Suprapubic skin (tissue), 4 donors: ENCODE data around the gene HSD11B2. TPM values are rescaled to one million over a fixed set of nuclear protein-coding genes. Genes with fewer than 3 reads are reported as not detected.
A peak's percentile ranks its signal among the peaks of the same experiment; 100 is the strongest.

Experiments used
- DNase-seq, 2 donors: peaks; one replicate each; pipeline ENCODE4 v3.0.0-alpha.2; 2019; ENCODE audit warnings: low spot score in 2 of 2
- H3K27ac ChIP-seq: fragments of 200-600 bp; sonication (generic); one replicate; pipeline ENCODE4 v1.5.1; 2019
- H3K27me3 ChIP-seq: fragments of 200-600 bp; sonication (generic); one replicate; pipeline ENCODE4 v1.5.1; 2019
- H3K36me3 ChIP-seq: fragments of 200-600 bp; sonication (generic); one replicate; pipeline ENCODE4 v1.5.1; 2019
- H3K4me1 ChIP-seq: fragments of 200-600 bp; sonication (generic); one replicate; pipeline ENCODE4 v1.5.1; 2019
- H3K4me3 ChIP-seq: fragments of 200-600 bp; sonication (generic); one replicate; pipeline ENCODE4 v1.5.1; 2019; ENCODE audit warnings: mild to moderate bottlenecking
- H3K9me3 ChIP-seq: fragments of 200-600 bp; sonication (generic); one replicate; pipeline ENCODE4 v1.5.1; 2019
- EP300 ChIP-seq: sonication (generic); formaldehyde crosslinking; IDR thresholded peaks from one replicate; pipeline ENCODE4 v1.6.1; 2017; ENCODE audit warnings: antibody characterized with exemption
- POLR2A ChIP-seq, 2 donors: fragments of 450-650 bp; IDR thresholded peaks; one replicate each; pipeline ENCODE4 v1.6.1; 2017; ENCODE audit warnings: antibody characterized with exemption in 2 of 2, mild to moderate bottlenecking in 2 of 2, moderate library complexity in 2 of 2
- POLR2AphosphoS5 ChIP-seq, 3 donors: sonication (generic); formaldehyde crosslinking; IDR thresholded peaks; one replicate each; pipeline ENCODE4 v1.6.1; 2017; ENCODE audit warnings: antibody characterized with exemption in 3 of 3
- WGBS: methylation state at CpG from one replicate; pipeline ENCODE4 v1.1.5; 2018; 5-methylcytosine and 5-hydroxymethylcytosine counted together
- total RNA-seq, 4 donors: library from RNA; depleted of rRNA; stranded (reverse); fragments of >200 nt; gene quantifications; one replicate each; pipeline ENCODE4 v1.1.0, GENCODE V29; 2016
- TF ChIP-seq, protein P1 (sequence below), 2 donors: fragments of 200-600 bp in 1 of 2; fragments of 450-650 bp in 1 of 2; sonication (generic) in 1 of 2; IDR thresholded peaks; one replicate each; pipeline ENCODE4 v1.5.1; 2016 to 2019; ENCODE audit warnings: antibody characterized with exemption in 2 of 2, mild to moderate bottlenecking in 1 of 2, moderate library complexity in 1 of 2

The HSD11B2 gene
- total RNA-seq, 4 donors from 2014 or later, result 45.6 to 164 (median 69.1) TPM

DNA sequence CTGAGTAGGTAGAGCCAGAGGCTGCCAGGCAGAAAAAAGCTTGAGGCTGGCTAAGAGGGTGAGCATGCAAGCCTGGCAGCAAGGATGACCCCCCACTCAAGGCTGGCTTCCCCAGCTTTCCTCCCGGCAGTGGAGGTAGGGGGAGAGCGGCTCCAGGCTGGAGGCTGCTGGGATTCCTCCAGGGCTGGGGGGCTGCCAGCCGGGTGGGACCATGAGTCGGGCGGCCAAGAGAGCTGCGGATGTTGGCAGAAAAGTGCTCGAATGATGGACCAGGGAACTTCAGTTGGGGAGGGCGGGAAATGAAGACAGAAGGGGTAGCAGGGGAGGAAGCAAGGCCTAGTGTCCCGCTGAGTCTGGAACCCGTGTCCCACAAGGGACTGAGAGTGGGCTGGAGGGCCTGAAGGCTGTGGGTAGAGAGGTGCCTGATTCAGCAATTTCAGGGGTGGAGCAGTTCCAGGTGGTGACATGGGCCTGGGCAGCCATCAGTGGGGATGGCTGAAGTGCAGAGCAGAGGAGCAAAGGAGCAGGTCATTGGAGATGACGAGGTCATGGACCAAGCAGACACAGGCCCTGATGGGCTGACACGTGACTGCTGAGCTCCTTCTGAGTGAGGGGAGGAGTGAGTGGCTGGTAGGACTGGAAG lies 20.3 kb downstream of the HSD11B2 start:
- DNase-seq, result no peak
- H3K27me3 ChIP-seq, result no peaks in the 10 kb centered on the region
- no peak overlapping the region for H3K4me3 ChIP-seq
- peaks cover 59% of the 10 kb centered on the region for H3K36me3 ChIP-seq
- H3K9me3 ChIP-seq, result no peaks in the 10 kb centered on the region
- no peak for TF ChIP-seq POLR2A (IDR thresholded peaks at IDR 0.05)
- no peak for TF ChIP-seq POLR2AphosphoS5 (IDR thresholded peaks at IDR 0.05)
- TF ChIP-seq, protein P1, sequence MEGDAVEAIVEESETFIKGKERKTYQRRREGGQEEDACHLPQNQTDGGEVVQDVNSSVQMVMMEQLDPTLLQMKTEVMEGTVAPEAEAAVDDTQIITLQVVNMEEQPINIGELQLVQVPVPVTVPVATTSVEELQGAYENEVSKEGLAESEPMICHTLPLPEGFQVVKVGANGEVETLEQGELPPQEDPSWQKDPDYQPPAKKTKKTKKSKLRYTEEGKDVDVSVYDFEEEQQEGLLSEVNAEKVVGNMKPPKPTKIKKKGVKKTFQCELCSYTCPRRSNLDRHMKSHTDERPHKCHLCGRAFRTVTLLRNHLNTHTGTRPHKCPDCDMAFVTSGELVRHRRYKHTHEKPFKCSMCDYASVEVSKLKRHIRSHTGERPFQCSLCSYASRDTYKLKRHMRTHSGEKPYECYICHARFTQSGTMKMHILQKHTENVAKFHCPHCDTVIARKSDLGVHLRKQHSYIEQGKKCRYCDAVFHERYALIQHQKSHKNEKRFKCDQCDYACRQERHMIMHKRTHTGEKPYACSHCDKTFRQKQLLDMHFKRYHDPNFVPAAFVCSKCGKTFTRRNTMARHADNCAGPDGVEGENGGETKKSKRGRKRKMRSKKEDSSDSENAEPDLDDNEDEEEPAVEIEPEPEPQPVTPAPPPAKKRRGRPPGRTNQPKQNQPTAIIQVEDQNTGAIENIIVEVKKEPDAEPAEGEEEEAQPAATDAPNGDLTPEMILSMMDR (IDR thresholded peaks at IDR 0.05), result no peak
- TF ChIP-seq EP300, result no peak
- 77% methylated on average over 12 of the region's 12 CpGs for WGBS
- peak overlapping the region; percentile 32 for H3K27ac ChIP-seq
- H3K4me1 ChIP-seq, result peaks cover 53% of the 10 kb centered on the region

DNA sequence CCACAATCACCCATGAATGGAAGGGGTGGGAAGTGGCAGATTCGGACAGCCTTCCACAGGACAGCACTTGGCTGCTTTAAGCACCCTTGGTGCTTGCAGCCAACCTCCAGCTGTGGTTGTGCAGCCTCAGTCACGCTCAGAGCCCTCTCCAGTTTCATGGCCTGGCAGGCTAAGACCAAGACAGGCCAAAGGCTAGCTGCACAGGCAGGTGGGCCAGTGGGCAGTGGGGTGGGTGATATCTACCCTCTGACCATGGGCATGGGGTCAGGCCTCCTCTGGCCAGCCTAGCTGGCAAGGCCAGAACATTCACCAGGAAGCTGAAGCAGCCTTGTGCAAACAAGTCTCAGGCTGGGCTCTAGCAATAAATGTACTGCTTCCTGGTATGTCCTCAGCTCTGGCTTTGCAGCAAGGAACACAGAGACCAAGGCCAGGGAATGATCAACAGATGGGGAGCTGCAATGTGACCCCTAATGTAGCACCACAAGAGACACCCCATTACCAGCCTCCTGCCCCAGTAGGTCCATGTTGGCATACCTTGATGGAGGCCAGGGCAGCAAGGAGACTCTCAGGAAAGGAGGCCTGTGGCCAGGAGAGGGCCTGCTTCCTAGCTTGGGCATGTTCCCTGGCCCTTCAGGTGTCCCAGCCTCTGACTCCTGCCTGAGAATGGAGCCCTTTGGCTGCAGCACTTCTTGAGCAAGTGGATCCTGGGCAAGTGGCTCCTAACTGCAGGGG lies 20.9 kb downstream of the HSD11B2 start:
- no peak for DNase-seq
- peaks cover 53% of the 10 kb centered on the region for H3K4me1 ChIP-seq
- H3K36me3 ChIP-seq, result peaks cover 58% of the 10 kb centered on the region
- peak overlapping the region; percentile 32 for H3K27ac ChIP-seq
- no peaks in the 10 kb centered on the region for H3K27me3 ChIP-seq
- WGBS, result no CpG with 5 or more reads among the region's 2 CpGs
- TF ChIP-seq, protein P1 (IDR thresholded peaks at IDR 0.05), result no peak
- TF ChIP-seq POLR2A (IDR thresholded peaks at IDR 0.05) (no peak), EP300 (no peak), POLR2AphosphoS5 (IDR thresholded peaks at IDR 0.05) (no peak)
- no peak overlapping the region for H3K4me3 ChIP-seq
- H3K9me3 ChIP-seq, result no peaks in the 10 kb centered on the region

DNA sequence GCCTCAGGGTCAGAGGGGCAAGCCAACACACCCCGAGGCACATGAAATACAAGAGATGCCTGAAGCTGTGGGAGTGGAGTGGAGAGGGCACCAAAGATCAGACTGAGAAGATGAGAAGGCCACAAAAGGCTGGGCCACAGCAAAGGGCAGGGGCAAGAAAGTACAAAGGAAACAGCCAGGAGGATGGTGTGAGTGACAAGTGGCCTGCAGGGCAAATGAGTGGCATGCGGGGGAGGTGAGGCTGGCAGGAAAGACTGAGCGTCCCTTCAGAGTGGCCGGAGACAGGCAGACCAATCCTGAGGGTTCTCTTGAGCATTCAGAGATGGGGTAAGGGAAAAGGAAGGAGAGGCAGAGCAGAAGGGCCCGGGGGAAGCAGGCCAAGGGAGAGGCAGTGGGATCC lies 23.2 kb downstream of the HSD11B2 start:
- peaks cover 66% of the 10 kb centered on the region for H3K4me1 ChIP-seq
- WGBS, result 83% methylated on average over 5 of the region's 5 CpGs
- no peak for TF ChIP-seq POLR2AphosphoS5 (IDR thresholded peaks at IDR 0.05)
- TF ChIP-seq, protein P1 (IDR thresholded peaks at IDR 0.05), result no peak
- TF ChIP-seq POLR2A (IDR thresholded peaks at IDR 0.05), result no peak

DNA sequence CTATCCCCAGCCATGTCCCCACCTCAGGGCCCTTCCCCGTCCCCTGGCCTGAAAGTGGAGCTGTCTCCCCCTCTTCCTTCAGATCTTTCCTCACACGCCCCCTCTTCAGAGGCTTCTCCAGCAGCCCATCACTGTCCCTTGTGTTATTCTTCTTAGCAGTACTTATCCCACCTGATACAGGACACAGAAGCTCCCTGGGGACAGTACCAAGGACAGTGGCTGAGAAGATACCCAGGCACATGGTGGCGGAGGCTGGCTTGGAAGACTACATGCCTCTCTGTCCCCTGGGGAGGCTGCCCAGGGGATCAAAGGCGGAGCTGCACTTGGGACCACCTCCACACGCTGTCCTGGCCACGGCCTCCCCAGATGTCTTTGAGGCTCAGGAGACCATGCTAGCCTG lies 23.9 kb downstream of the HSD11B2 start:
- DNase-seq, result no peak
- 93% methylated on average over 5 of the region's 6 CpGs for WGBS
- TF ChIP-seq POLR2AphosphoS5 (IDR thresholded peaks at IDR 0.05) (no peak), EP300 (no peak), POLR2A (IDR thresholded peaks at IDR 0.05) (no peak)
- TF ChIP-seq, protein P1 (IDR thresholded peaks at IDR 0.05), result no peak
- no peak overlapping the region for H3K4me3 ChIP-seq
- peaks cover 37% of the 10 kb centered on the region for H3K36me3 ChIP-seq
- peaks cover 67% of the 10 kb centered on the region for H3K4me1 ChIP-seq
- H3K9me3 ChIP-seq, result no peaks in the 10 kb centered on the region
- H3K27me3 ChIP-seq, result no peaks in the 10 kb centered on the region
- H3K27ac ChIP-seq, result no peak overlapping the region

More for the DNA sequence above, 23.2 kb downstream of the HSD11B2 start:
- no peaks in the 10 kb centered on the region for H3K9me3 ChIP-seq
- peaks cover 45% of the 10 kb centered on the region for H3K36me3 ChIP-seq
- H3K4me3 ChIP-seq, result no peak overlapping the region
- H3K27me3 ChIP-seq, result no peaks in the 10 kb centered on the region
- DNase-seq, result no peak
- H3K27ac ChIP-seq, result no peak overlapping the region

DNA sequence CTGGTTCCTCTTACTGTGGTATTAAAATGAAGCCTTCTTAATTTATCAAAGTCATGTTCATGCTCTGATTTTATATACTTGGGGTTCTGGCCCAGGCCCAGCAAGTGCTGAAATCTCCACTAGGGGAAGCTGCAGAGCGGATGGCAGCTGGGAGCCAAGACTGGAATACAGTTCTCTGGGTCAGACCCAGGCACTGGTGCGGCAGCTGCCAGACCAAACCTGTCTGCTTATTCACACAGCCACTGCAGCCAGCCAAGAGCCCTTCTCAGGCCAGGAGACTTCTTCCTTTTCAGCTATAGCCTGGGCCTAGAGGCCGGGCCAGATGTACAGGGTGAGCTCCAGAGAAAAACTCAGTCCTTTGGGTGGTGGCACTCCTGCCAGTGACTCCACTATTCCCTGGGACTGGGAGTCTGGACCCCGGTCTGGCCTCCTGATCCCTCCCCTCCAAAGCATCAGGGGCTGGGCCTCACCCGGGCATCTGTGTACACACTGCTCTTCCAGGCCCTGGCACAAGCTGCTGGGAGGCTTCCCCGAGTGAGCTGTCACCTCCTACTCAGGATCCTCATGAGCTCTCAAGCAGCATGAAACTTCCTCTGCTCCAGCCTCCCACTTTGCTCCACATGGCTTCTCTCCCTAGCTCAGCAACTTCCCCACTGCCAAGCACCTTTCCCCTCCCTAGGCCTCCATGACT lies 25.6 kb downstream of the HSD11B2 start:
- DNase-seq, result peak; percentile 84 to 90
- 9% methylated on average over 3 of the region's 6 CpGs for WGBS
- peaks cover 71% of the 10 kb centered on the region for H3K4me1 ChIP-seq

More for the DNA sequence above, 25.6 kb downstream of the HSD11B2 start:
- no peaks in the 10 kb centered on the region for H3K27me3 ChIP-seq
- no peaks in the 10 kb centered on the region for H3K9me3 ChIP-seq
- no peak for TF ChIP-seq POLR2A (IDR thresholded peaks at IDR 0.05)
- TF ChIP-seq, protein P1 (IDR thresholded peaks at IDR 0.05), result peak; percentile 45 to 75
- peaks cover 21% of the 10 kb centered on the region for H3K36me3 ChIP-seq
- H3K4me3 ChIP-seq, result no peak overlapping the region
- peak overlapping the region; percentile 86 for H3K27ac ChIP-seq
